Measurements from ENCODE around the gene GON7.

The GON7 gene

DNA sequence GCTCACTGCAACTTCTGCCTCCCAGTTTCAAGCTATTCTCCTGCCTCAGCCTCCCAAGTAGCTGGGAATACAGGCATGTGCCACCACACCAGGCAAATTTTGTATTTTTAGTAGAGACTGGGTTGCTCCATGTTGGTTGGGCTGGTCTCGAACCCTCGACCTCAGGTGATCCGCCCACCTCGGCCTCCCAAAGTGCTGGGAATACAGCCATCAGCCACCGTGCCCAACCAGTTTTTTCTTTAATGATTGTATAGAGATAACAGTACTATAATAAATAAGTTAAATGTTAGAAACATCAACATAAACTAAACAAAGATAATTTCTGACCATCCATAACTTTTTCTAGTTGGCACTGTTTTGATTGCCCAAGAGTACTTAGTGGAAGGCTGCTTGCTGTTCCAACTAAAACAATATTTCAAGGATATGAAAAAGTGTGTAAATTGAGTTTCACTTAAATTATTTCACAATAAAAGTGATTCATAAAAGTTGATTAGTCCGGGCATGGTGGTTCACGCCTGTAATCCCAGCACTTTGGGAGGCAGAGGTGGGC lies 5.6 kb downstream of the GON7 start:
- Histone ChIP-seq H3K36me3 (ENCODE audit: control insufficient read depth in 1 of 2, insufficient read depth in 2 of 2, low read length in 2 of 2) (no peaks in the 10 kb centered on the region), H3K9me3 (ENCODE audit: control insufficient read depth in 1 of 2, low read length in 2 of 2) (no peaks in the 10 kb centered on the region), H3K4me1 (ENCODE audit: control insufficient read depth in 1 of 2, insufficient read depth in 2 of 2, low read length in 2 of 2) (peaks cover 0 to 11% of the 10 kb centered on the region in 2 donors), H3K4me3 (ENCODE audit: low read depth in 1 of 2, low read length in 2 of 2) (no peak overlapping the region), H3K27me3 (ENCODE audit: control insufficient read depth in 1 of 2, insufficient read depth in 2 of 2, low read length in 2 of 2) (no peaks in the 10 kb centered on the region), H3K27ac (ENCODE audit: low read depth, low read length) (no peak overlapping the region), H3K9ac (ENCODE audit: low read depth in 1 of 2, low read length in 2 of 2) (no peak overlapping the region)

DNA sequence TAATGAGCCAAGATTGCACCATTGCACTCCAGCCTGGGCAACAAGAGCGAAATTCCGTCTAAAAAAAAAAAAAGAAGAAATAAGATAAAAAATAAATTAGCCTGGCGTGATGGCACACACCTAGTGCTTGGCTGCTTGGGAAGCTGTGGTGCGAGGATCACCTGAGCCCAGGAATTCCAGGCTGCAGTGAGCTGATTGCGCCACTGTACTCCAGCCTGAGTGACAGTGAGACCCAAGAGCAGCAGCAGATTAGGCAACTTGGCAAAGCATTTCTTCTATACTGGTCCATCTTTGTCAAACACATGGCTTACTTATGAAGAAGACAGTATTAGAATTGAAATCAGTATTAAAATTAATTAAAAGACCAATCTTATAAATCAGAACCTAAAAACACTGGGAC lies 6.3 kb downstream of the GON7 start:
- no peak overlapping the region for H3K27ac ChIP-seq (ENCODE audit: low read depth, low read length)
- H3K9me3 ChIP-seq (ENCODE audit: control insufficient read depth in 1 of 2, low read length in 2 of 2): no peaks in the 10 kb centered on the region
- no peaks in the 10 kb centered on the region for H3K36me3 ChIP-seq (ENCODE audit: control insufficient read depth in 1 of 2, insufficient read depth in 2 of 2, low read length in 2 of 2)
- H3K4me1 ChIP-seq (ENCODE audit: control insufficient read depth in 1 of 2, insufficient read depth in 2 of 2, low read length in 2 of 2): peaks cover 0 to 4% of the 10 kb centered on the region in 2 donors
- H3K9ac ChIP-seq (ENCODE audit: low read depth in 1 of 2, low read length in 2 of 2): no peak overlapping the region
- no peaks in the 10 kb centered on the region for H3K27me3 ChIP-seq (ENCODE audit: control insufficient read depth in 1 of 2, insufficient read depth in 2 of 2, low read length in 2 of 2)
- no peak overlapping the region for H3K4me3 ChIP-seq (ENCODE audit: low read depth in 1 of 2, low read length in 2 of 2)

DNA sequence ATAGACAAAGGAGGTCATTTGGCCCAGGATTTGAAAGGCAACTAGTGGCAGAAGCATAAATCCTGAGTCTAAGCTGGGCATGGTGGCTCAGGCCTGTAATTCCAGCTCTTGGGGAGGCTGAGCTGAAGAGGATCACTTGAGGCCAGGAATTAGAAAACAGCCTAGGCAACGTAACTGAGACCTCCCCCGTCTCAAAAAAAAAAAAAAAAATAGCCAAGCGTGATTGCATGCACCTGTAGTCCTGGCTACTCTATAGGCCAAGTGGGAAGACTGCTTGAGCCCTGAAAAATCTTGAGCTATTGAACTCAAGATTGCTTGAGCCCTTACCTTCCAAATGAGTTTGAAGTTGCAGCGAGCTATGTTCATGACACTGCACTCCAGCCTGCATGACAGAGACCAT lies 7.8 kb downstream of the GON7 start:
- Histone ChIP-seq H3K36me3 (ENCODE audit: control insufficient read depth in 1 of 2, insufficient read depth in 2 of 2, low read length in 2 of 2) (no peaks in the 10 kb centered on the region), H3K4me3 (ENCODE audit: low read depth in 1 of 2, low read length in 2 of 2) (no peak overlapping the region), H3K9ac (ENCODE audit: low read depth in 1 of 2, low read length in 2 of 2) (no peak overlapping the region), H3K9me3 (ENCODE audit: control insufficient read depth in 1 of 2, low read length in 2 of 2) (no peaks in the 10 kb centered on the region), H3K4me1 (ENCODE audit: control insufficient read depth in 1 of 2, insufficient read depth in 2 of 2, low read length in 2 of 2) (no peaks in the 10 kb centered on the region), H3K27me3 (ENCODE audit: control insufficient read depth in 1 of 2, insufficient read depth in 2 of 2, low read length in 2 of 2) (no peaks in the 10 kb centered on the region), H3K27ac (ENCODE audit: low read depth, low read length) (no peak overlapping the region)

DNA sequence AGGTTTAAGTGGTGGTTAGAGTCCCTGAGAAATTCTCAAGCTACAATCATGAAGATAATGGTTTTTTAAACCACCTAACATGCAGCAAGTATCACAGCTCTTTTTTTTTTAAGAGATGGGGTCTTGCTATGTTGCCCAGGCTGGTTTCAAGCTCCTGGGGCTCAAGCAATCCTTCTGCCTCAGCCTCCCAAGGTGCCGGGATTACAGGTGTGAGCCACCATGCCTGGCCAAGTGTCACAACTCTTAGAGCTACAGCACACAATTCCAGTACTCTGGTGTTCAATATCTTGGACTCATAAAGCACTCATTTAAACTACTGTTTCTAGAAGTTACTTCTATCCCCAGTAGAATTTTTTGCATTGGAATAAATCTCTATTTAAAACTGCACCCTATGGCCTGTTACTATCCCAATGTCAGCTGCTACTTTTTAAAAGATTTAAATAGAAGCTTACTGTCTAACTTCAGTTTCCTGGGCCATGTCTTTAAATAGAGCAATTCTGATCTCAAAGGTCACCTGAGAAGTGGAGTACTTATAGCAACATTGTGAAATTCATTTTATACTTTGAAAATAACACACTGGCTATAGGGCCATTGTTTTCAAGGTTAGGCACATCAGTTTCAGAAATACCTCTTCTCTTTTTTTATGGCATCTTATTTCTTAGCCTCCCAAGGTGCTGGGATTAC lies 11.4 kb downstream of the GON7 start:
- Histone ChIP-seq H3K27ac (ENCODE audit: low read depth, low read length) (no peak overlapping the region), H3K4me1 (ENCODE audit: control insufficient read depth in 1 of 2, insufficient read depth in 2 of 2, low read length in 2 of 2) (no peaks in the 10 kb centered on the region), H3K9ac (ENCODE audit: low read depth in 1 of 2, low read length in 2 of 2) (no peak overlapping the region), H3K36me3 (ENCODE audit: control insufficient read depth in 1 of 2, insufficient read depth in 2 of 2, low read length in 2 of 2) (no peaks in the 10 kb centered on the region), H3K4me3 (ENCODE audit: low read depth in 1 of 2, low read length in 2 of 2) (no peak overlapping the region), H3K27me3 (ENCODE audit: control insufficient read depth in 1 of 2, insufficient read depth in 2 of 2, low read length in 2 of 2) (no peaks in the 10 kb centered on the region), H3K9me3 (ENCODE audit: control insufficient read depth in 1 of 2, low read length in 2 of 2) (no peaks in the 10 kb centered on the region)

DNA sequence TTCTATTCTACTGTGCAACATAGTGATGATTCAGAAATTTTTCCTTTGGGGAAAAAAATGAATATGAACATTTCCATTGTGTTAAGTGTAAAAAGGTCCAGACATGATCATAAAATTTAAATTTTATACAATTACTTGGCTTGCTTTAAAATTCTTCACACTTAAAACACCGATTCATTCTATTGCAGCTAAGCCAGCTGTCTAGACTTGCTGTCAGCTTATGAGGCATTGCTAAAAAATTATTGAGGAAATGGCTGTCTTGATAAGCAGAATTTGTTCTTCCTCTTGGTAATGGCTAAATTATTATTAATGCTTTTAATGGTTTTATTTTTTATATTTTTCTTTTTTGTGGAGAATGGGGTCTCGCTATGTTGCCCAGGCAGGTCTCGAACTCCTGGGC lies 19.9 kb downstream of the GON7 start:
- Histone ChIP-seq H3K9ac (ENCODE audit: low read depth in 1 of 2, low read length in 2 of 2) (no peak overlapping the region), H3K27me3 (ENCODE audit: control insufficient read depth in 1 of 2, insufficient read depth in 2 of 2, low read length in 2 of 2) (no peaks in the 10 kb centered on the region), H3K9me3 (ENCODE audit: control insufficient read depth in 1 of 2, low read length in 2 of 2) (no peaks in the 10 kb centered on the region), H3K4me3 (ENCODE audit: low read depth in 1 of 2, low read length in 2 of 2) (no peak overlapping the region), H3K27ac (ENCODE audit: low read depth, low read length) (no peak overlapping the region), H3K4me1 (ENCODE audit: control insufficient read depth in 1 of 2, insufficient read depth in 2 of 2, low read length in 2 of 2) (peaks cover 14 to 18% of the 10 kb centered on the region in 2 donors), H3K36me3 (ENCODE audit: control insufficient read depth in 1 of 2, insufficient read depth in 2 of 2, low read length in 2 of 2) (peaks cover 8 to 21% of the 10 kb centered on the region in 2 donors)

DNA sequence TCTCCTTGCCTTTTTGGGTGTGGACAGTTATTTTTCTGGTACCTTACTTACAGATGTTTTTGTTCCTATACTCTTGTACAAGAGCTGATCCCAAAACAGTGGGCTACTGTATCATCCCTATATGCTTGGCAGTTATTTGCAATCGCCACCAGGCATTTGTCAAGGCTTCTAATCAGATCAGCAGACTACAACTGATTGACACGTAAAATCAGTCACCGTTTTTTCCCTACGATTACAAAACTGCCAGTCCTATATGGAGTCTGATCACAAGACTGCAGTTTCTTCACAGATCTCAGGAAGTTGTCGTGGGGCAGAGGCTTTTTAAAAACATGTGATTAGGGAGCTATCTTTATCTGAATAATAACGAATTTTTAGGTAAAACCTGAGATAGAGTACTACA lies 20.4 kb downstream of the GON7 start:
- Histone ChIP-seq H3K27ac (ENCODE audit: low read depth, low read length) (no peak overlapping the region), H3K27me3 (ENCODE audit: control insufficient read depth in 1 of 2, insufficient read depth in 2 of 2, low read length in 2 of 2) (no peaks in the 10 kb centered on the region), H3K4me3 (ENCODE audit: low read depth in 1 of 2, low read length in 2 of 2) (no peak overlapping the region), H3K36me3 (ENCODE audit: control insufficient read depth in 1 of 2, insufficient read depth in 2 of 2, low read length in 2 of 2) (peaks cover 8 to 21% of the 10 kb centered on the region in 2 donors), H3K4me1 (ENCODE audit: control insufficient read depth in 1 of 2, insufficient read depth in 2 of 2, low read length in 2 of 2) (peaks cover 14 to 18% of the 10 kb centered on the region in 2 donors), H3K9me3 (ENCODE audit: control insufficient read depth in 1 of 2, low read length in 2 of 2) (no peaks in the 10 kb centered on the region), H3K9ac (ENCODE audit: low read depth in 1 of 2, low read length in 2 of 2) (peak overlapping the region in 1 of 2 donors; percentile 21)

DNA sequence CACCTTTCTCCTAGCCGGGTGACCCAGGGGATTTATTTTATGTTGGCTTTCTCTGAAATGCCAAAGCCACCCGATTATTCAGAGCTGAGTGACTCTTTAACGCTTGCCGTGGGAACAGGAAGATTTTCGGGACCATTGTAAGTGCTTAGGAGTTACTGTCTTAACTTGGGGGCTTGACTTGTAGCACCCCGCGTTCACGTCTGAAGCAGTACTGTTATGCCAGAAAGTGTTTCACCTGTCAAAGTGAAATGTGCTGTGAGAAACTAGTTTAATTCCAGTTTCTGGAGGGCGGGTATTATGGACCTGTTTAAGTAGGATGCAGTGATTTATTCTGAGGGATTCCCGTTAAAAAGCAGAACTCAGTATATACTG lies 21.5 kb downstream of the GON7 start:
- Histone ChIP-seq H3K27me3 (ENCODE audit: control insufficient read depth in 1 of 2, insufficient read depth in 2 of 2, low read length in 2 of 2) (no peaks in the 10 kb centered on the region), H3K36me3 (ENCODE audit: control insufficient read depth in 1 of 2, insufficient read depth in 2 of 2, low read length in 2 of 2) (peaks cover 8 to 21% of the 10 kb centered on the region in 2 donors), H3K9ac (ENCODE audit: low read depth in 1 of 2, low read length in 2 of 2) (peak overlapping the region; percentile 79 to 83), H3K27ac (ENCODE audit: low read depth, low read length) (peak overlapping the region; percentile 87), H3K4me1 (ENCODE audit: control insufficient read depth in 1 of 2, insufficient read depth in 2 of 2, low read length in 2 of 2) (peaks cover 14 to 18% of the 10 kb centered on the region in 2 donors), H3K9me3 (ENCODE audit: control insufficient read depth in 1 of 2, low read length in 2 of 2) (no peaks in the 10 kb centered on the region), H3K4me3 (ENCODE audit: low read depth in 1 of 2, low read length in 2 of 2) (peak overlapping the region; percentile 89 to 90)

DNA sequence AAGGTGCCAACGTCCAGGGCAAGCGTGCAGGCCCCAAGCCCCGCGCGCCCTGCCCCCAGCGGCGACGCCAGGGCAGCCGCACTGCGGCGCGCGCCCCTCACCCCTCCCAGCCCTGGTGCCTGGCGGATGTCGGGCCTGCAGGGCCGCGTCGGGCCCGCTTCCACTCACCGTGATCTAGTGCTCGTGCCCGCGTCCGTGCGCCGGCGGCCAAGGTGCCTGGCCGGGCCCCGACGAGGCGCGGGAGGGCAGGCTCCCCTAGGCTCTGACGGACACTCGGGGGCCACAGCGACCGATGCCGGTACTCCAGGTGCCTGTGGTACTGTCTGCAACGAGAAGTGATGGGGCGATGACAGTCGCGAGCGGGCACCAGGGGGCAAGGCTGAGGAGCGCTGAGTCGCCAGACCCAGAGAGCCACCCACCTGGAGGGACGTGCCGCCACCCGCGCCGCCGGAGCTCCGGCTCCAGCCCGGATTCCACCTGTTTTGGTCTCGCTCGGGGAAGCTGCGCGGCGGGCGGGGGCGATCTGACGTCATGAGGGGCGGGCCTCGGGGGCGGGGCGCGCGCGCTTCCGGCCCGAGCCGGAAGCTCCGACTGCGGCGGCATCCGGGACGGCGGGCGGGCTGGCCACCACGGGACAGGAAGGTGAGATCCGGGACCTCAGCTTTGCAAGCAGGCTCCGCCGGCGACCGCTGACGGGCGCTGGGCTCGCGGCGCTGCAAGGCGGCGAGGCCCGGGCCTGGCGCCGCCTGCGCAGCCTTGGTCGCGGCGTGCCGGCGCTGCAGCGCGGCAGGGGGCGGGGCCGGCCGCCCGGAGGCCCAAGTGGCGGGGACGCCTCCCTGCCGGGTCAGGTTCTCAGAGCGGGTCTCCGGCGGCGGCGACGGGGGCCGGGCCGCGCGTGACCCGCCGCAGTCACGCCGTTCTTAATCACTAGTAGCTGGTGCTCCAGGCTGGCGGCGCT lies 22.2 kb downstream of the GON7 start, which contains the start of the genes LYSET and MOAP1:
LYSET (plus strand) TSS at position 927 of the 958 bp plus-strand sequence. CDS start 89 bp downstream, outside the sequence.
MOAP1 (minus strand) TSS at position 507 of the 958 bp plus-strand sequence. CDS start 655 bp downstream, outside the sequence.
- Histone ChIP-seq H3K4me3 (ENCODE audit: low read depth in 1 of 2, low read length in 2 of 2) (peak within 1 kb of the TSS; percentile 89 to 90), H3K36me3 (ENCODE audit: control insufficient read depth in 1 of 2, insufficient read depth in 2 of 2, low read length in 2 of 2) (peaks cover 8 to 21% of the 10 kb centered on the region in 2 donors), H3K9me3 (ENCODE audit: control insufficient read depth in 1 of 2, low read length in 2 of 2) (no peaks in the 10 kb centered on the region), H3K27me3 (ENCODE audit: control insufficient read depth in 1 of 2, insufficient read depth in 2 of 2, low read length in 2 of 2) (no peaks in the 10 kb centered on the region), H3K9ac (ENCODE audit: low read depth in 1 of 2, low read length in 2 of 2) (peak within 1 kb of the TSS; percentile 92 to 94), H3K4me1 (ENCODE audit: control insufficient read depth in 1 of 2, insufficient read depth in 2 of 2, low read length in 2 of 2) (peaks cover 14 to 18% of the 10 kb centered on the region in 2 donors), H3K27ac (ENCODE audit: low read depth, low read length) (peak within 1 kb of the TSS; percentile 87)

DNA sequence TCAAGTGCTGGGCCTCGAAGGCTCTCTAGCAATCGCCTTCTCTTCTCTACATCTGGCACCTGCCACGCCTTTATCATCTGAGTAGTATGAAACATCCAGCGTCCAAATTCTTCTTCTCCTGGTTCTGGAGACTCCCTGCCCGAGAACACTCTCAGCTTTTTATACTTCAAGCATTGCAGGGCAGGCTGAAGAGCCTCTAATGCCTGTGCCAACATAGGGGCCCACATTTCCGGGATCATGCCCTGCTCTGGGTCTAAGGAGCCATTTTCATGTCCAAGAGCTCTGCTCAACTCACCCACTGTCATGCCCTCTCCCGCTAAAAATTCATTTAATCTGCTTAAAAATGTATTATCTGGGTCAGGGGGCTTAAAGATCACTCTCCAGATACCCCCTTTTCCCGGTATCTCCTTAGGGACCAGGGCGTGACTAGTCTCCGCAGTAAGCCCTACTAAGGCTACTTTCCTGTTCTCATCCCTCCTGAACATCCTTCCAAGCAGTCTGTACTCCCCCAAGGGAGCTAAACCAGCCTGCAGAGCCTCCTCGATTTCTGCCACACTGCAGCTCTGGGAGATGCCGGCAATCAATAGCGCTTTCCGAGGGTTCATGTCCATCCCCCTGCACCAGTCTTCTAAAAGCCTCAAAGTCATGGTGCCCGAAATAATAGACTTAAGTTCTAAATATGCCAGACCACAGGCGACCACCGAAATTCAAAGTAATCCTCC lies 23.1 kb downstream of the GON7 start:
- Histone ChIP-seq H3K27ac (ENCODE audit: low read depth, low read length) (no peak overlapping the region), H3K9ac (ENCODE audit: low read depth in 1 of 2, low read length in 2 of 2) (peak overlapping the region; percentile 92 to 94), H3K4me1 (ENCODE audit: control insufficient read depth in 1 of 2, insufficient read depth in 2 of 2, low read length in 2 of 2) (peaks cover 14 to 18% of the 10 kb centered on the region in 2 donors), H3K27me3 (ENCODE audit: control insufficient read depth in 1 of 2, insufficient read depth in 2 of 2, low read length in 2 of 2) (no peaks in the 10 kb centered on the region), H3K9me3 (ENCODE audit: control insufficient read depth in 1 of 2, low read length in 2 of 2) (no peaks in the 10 kb centered on the region), H3K4me3 (ENCODE audit: low read depth in 1 of 2, low read length in 2 of 2) (peak overlapping the region; percentile 89 to 90), H3K36me3 (ENCODE audit: control insufficient read depth in 1 of 2, insufficient read depth in 2 of 2, low read length in 2 of 2) (peaks cover 8 to 21% of the 10 kb centered on the region in 2 donors)
